Stomach (tissue), 4 donors: ENCODE measurements around the gene DNAJC16.

Experiments used
- EP300 ChIP-seq: sonication (generic); formaldehyde crosslinking; IDR thresholded peaks from one replicate; pipeline ENCODE4 v1.6.1; 2017; ENCODE audit warnings: antibody characterized with exemption
- POLR2AphosphoS5 ChIP-seq, 3 donors: sonication (generic); formaldehyde crosslinking; IDR thresholded peaks; one replicate each; pipeline ENCODE4 v1.6.1; 2016; ENCODE audit warnings: antibody characterized with exemption in 3 of 3
- TF ChIP-seq, protein P1 (sequence below), 7 experiments: fragments of 450-650 bp in 4 of 7; fragments of 200-600 bp in 3 of 7; sonication (generic) in 3 of 7; IDR thresholded peaks; one replicate each; pipeline ENCODE4 v1.5.1; 2016 to 2019; ENCODE audit warnings: antibody characterized with exemption in 7 of 7, control low read depth in 2 of 7, mild to moderate bottlenecking in 1 of 7

DNA sequence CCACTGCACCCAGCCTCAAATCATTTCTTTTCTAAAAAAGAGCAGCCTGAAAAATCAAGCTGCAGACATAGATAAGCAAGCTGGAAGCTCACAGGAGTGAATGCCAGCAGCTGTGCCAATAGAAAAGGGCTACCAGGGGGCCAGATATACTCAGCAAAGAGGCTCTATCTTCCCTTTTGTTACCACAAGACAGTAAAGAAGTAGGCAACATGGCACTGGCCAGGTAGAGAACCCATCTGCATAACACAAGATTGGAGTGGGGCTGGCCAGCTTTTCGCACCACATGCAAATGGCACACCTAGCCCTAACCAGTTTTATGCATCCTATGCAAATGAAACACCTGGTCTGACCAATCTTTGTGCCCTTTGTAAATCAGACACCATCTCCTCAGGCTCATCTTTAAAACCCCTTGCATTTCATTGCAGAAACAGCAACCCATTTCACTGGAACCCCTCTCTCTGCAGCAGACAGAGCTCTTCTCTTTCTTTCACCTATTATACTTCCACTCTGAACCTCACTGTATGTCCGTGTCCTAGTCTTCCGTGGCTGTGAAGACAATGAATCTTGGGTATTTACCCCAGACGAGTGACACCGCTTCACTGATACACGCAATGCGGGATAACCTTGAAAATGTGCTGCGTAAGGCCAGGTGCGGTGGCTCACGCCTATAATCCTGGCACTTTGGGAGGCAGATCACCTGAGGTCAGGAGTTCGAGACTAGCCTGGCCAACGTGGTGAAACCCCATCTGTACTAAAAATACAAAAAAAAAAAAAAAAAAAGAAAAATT, 17.8 kb upstream of the DNAJC16 start:
- TF ChIP-seq, protein P1, sequence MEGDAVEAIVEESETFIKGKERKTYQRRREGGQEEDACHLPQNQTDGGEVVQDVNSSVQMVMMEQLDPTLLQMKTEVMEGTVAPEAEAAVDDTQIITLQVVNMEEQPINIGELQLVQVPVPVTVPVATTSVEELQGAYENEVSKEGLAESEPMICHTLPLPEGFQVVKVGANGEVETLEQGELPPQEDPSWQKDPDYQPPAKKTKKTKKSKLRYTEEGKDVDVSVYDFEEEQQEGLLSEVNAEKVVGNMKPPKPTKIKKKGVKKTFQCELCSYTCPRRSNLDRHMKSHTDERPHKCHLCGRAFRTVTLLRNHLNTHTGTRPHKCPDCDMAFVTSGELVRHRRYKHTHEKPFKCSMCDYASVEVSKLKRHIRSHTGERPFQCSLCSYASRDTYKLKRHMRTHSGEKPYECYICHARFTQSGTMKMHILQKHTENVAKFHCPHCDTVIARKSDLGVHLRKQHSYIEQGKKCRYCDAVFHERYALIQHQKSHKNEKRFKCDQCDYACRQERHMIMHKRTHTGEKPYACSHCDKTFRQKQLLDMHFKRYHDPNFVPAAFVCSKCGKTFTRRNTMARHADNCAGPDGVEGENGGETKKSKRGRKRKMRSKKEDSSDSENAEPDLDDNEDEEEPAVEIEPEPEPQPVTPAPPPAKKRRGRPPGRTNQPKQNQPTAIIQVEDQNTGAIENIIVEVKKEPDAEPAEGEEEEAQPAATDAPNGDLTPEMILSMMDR (IDR thresholded peaks at IDR 0.05) = no peak
- no peak for TF ChIP-seq POLR2AphosphoS5 (IDR thresholded peaks at IDR 0.05)
- TF ChIP-seq EP300 = no peak
